Measurements from ENCODE around the gene SYTL3. TPM values are rescaled to one million over a fixed set of nuclear protein-coding genes. Genes with fewer than 3 reads are reported as not detected.

The SYTL3 gene
- total RNA-seq, 2 donors from 2014 or later, result 4.2 to 5.6 TPM

GRCh38 chr6:158767709-158768108 is 117.9 kb downstream of the SYTL3 start:
- no peaks in the 10 kb centered on the region for H3K27me3 ChIP-seq
- no peak for TF ChIP-seq CTCF (IDR thresholded peaks at IDR 0.05)
- peaks cover 0 to 65% of the 10 kb centered on the region in 2 donors for H3K4me1 ChIP-seq
- no peak overlapping the region for H3K4me3 ChIP-seq
- peaks cover 78% of the 10 kb centered on the region for H3K36me3 ChIP-seq
- no peak for DNase-seq (ENCODE audit: low spot score)
- peak overlapping the region in 1 of 2 donors; percentile 61 for H3K27ac ChIP-seq
- H3K9me3 ChIP-seq, result no peaks in the 10 kb centered on the region

- Histone ChIP-seq H3K9me3 (no peaks in the 10 kb centered on the region), H3K27me3 (no peaks in the 10 kb centered on the region), H3K4me1 (peaks cover 0 to 59% of the 10 kb centered on the region in 2 donors), H3K36me3 (peaks cover 82% of the 10 kb centered on the region), H3K27ac (peak overlapping the region in 1 of 2 donors; percentile 61), H3K4me3 (no peak overlapping the region)
- no peak for DNase-seq (ENCODE audit: low spot score)
- TF ChIP-seq CTCF (IDR thresholded peaks at IDR 0.05), result no peak
Observed at GRCh38 chr6:158768436-158768835, 118.6 kb downstream of the SYTL3 start.

- H3K27me3 ChIP-seq, result no peaks in the 10 kb centered on the region
- H3K27ac ChIP-seq, result peak overlapping the region; percentile 61 to 70
- H3K36me3 ChIP-seq, result peaks cover 88% of the 10 kb centered on the region
- DNase-seq (ENCODE audit: low spot score), result no peak
- no peak for TF ChIP-seq CTCF (IDR thresholded peaks at IDR 0.05)
- H3K9me3 ChIP-seq, result no peaks in the 10 kb centered on the region
- no peak overlapping the region for H3K4me3 ChIP-seq
- peaks cover 0 to 50% of the 10 kb centered on the region in 2 donors for H3K4me1 ChIP-seq
Observed at GRCh38 chr6:158769234-158769770, 119.4 kb downstream of the SYTL3 start.

GRCh38 chr6:158769771-158770432 is 120.0 kb downstream of the SYTL3 start:
- H3K36me3 ChIP-seq, result peaks cover 86% of the 10 kb centered on the region
- peak overlapping the region; percentile 61 to 70 for H3K27ac ChIP-seq
- TF ChIP-seq CTCF (IDR thresholded peaks at IDR 0.05), result no peak
- DNase-seq (ENCODE audit: low spot score), result peak; percentile 83
- no peaks in the 10 kb centered on the region for H3K27me3 ChIP-seq
- H3K4me3 ChIP-seq, result no peak overlapping the region
- no peaks in the 10 kb centered on the region for H3K9me3 ChIP-seq
- H3K4me1 ChIP-seq, result peaks cover 0 to 50% of the 10 kb centered on the region in 2 donors

- peaks cover 86% of the 10 kb centered on the region for H3K36me3 ChIP-seq
- no peak for TF ChIP-seq CTCF (IDR thresholded peaks at IDR 0.05)
- peak; percentile 70 for DNase-seq (ENCODE audit: low spot score)
- H3K9me3 ChIP-seq, result no peaks in the 10 kb centered on the region
- no peaks in the 10 kb centered on the region for H3K27me3 ChIP-seq
- peaks cover 0 to 50% of the 10 kb centered on the region in 2 donors for H3K4me1 ChIP-seq
- H3K4me3 ChIP-seq, result no peak overlapping the region
- H3K27ac ChIP-seq, result peak overlapping the region; percentile 61 to 70
Observed at GRCh38 chr6:158770533-158771330, 120.9 kb downstream of the SYTL3 start.
